Neural cell (in vitro differentiated cells): Measurements from ENCODE around the gene GRAMD1B. TPM values are rescaled to one million over a fixed set of nuclear protein-coding genes. Genes with fewer than 3 reads are reported as not detected.

Source experiments
- H2AFZ ChIP-seq: fragments of 200-600, 300-800 bp; sonication (generic), shearing (Covaris generic); 2 replicates; pipeline ENCODE4 v1.6.0; 2014; ENCODE audit warnings: low read depth, mild to moderate bottlenecking, antibody characterized with exemption, low read length, moderate library complexity
- H3F3A ChIP-seq: fragments of 200-600 bp; shearing (Covaris generic); 2 replicates; pipeline ENCODE4 v1.6.1; 2016; ENCODE audit warnings: mild to moderate bottlenecking, moderate library complexity, mixed read lengths, antibody characterized with exemption, low read length; ENCODE audit not compliant: insufficient read depth, poor library complexity, severe bottlenecking
- H3K27ac ChIP-seq: fragments of 200-600, 300-800 bp; sonication (generic), shearing (Covaris generic); 2 replicates; pipeline ENCODE4 v1.5.1; 2014; ENCODE audit warnings: mild to moderate bottlenecking, low read length, moderate library complexity
- H3K27me3 ChIP-seq: fragments of 300-800, 200-600 bp; sonication (generic), shearing (Covaris generic); 2 replicates; pipeline ENCODE4 v1.6.0; 2014; ENCODE audit warnings: mild to moderate bottlenecking, low read depth, low read length, moderate library complexity; ENCODE audit not compliant: insufficient read depth
- H3K36me3 ChIP-seq: fragments of 300-800, 200-600 bp; sonication (generic), shearing (Covaris generic); 2 replicates; pipeline ENCODE4 v1.5.1; 2014; ENCODE audit warnings: mild to moderate bottlenecking, antibody characterized with exemption, low read length, moderate library complexity; ENCODE audit not compliant: insufficient read depth
- H3K4me2 ChIP-seq: fragments of 300-800, 200-600 bp; sonication (generic), shearing (Covaris generic); 2 replicates; pipeline ENCODE4 v1.6.0; 2014; ENCODE audit warnings: mild to moderate bottlenecking, low read length
- H3K4me3 ChIP-seq: fragments of 300-800, 200-600 bp; sonication (generic), shearing (Covaris generic); 2 replicates; pipeline ENCODE4 v1.5.1; 2014; ENCODE audit warnings: mild to moderate bottlenecking, low read length, moderate library complexity
- H3K79me2 ChIP-seq: fragments of 200-600 bp; shearing (Covaris generic); replicated peaks from 2 replicates; pipeline ENCODE4 v1.6.0; 2014; ENCODE audit warnings: mild to moderate bottlenecking, low read length, moderate library complexity; ENCODE audit not compliant: insufficient read depth
- H3K9ac ChIP-seq: fragments of 300-800, 200-600 bp; sonication (generic), shearing (Covaris generic); 2 replicates; pipeline ENCODE4 v1.6.1; 2016; ENCODE audit warnings: mild to moderate bottlenecking, low read length, mixed read lengths
- H3K9me2 ChIP-seq: fragments of 200-600 bp; shearing (Covaris generic); 2 replicates; pipeline ENCODE4 v1.6.1; 2016; ENCODE audit warnings: mild to moderate bottlenecking, low read length, mixed read lengths; ENCODE audit not compliant: insufficient read depth
- H3K9me3 ChIP-seq: fragments of 200-600, 300-800 bp; sonication (generic), shearing (Covaris generic); 2 replicates; pipeline ENCODE4 v1.6.1; 2016; ENCODE audit warnings: mild to moderate bottlenecking, mixed run types, low read length, moderate library complexity, mixed read lengths
- H4K20me1 ChIP-seq: fragments of 200-600 bp; shearing (Covaris generic); 2 replicates; pipeline ENCODE4 v1.6.1; 2016; ENCODE audit warnings: mild to moderate bottlenecking, mixed run types; ENCODE audit not compliant: insufficient read depth
- EP300 ChIP-seq: fragments of 450-650 bp; conservative IDR thresholded peaks from 2 replicates; pipeline ENCODE4 v1.6.1; 2014; ENCODE audit warnings: antibody characterized with exemption, mild to moderate bottlenecking, moderate library complexity; ENCODE audit not compliant: poor library complexity, severe bottlenecking
- EZH2 ChIP-seq: fragments of 200-600, 300-800 bp; shearing (Covaris generic), sonication (generic); IDR thresholded peaks from 2 replicates; pipeline ENCODE4 v1.6.1; 2014; ENCODE audit warnings: antibody characterized with exemption, low read length, borderline replicate concordance, mild to moderate bottlenecking; ENCODE audit not compliant: insufficient read depth, poor library complexity, severe bottlenecking
- MXI1 ChIP-seq: fragments of 450-650 bp; conservative IDR thresholded peaks from 2 replicates; pipeline ENCODE4 v1.6.1; 2014; ENCODE audit warnings: antibody characterized with exemption, mild to moderate bottlenecking; ENCODE audit not compliant: poor library complexity, severe bottlenecking
- POLR2AphosphoS5 ChIP-seq: IDR thresholded peaks from 2 replicates; pipeline ENCODE4 v1.6.1; 2012
- RAD21 ChIP-seq: fragments of 450-650 bp; conservative IDR thresholded peaks from 2 replicates; pipeline ENCODE4 v1.6.1; 2014; ENCODE audit warnings: antibody characterized with exemption, mild to moderate bottlenecking, moderate library complexity
- REST ChIP-seq: IDR thresholded peaks from 2 replicates; pipeline ENCODE4 v1.6.1; 2012; ENCODE audit warnings: borderline replicate concordance
- SMC3 ChIP-seq: fragments of 450-650 bp; conservative IDR thresholded peaks from 2 replicates; pipeline ENCODE4 v1.6.1; 2014; ENCODE audit warnings: antibody characterized with exemption, mild to moderate bottlenecking, moderate library complexity; ENCODE audit not compliant: poor library complexity
- TAF1 ChIP-seq: IDR thresholded peaks from 2 replicates; pipeline ENCODE4 v1.6.1; 2012; ENCODE audit warnings: low read depth
- polyA plus RNA-seq: library from polyadenylated mRNA; depleted of rRNA; stranded (reverse); fragments of >200 nt; gene quantifications from 2 replicates; pipeline ENCODE4 v1.2.3, GENCODE V29; 2014
- TF ChIP-seq, protein P1 (sequence below): fragments of 450-650 bp; IDR thresholded peaks from 2 replicates; pipeline ENCODE4 v1.5.1; 2014; ENCODE audit warnings: antibody characterized with exemption, mild to moderate bottlenecking, moderate library complexity; ENCODE audit not compliant: poor library complexity, severe bottlenecking

GRAMD1B gene
- polyA plus RNA-seq, 1 donor from 2014 or later: 1.5 TPM

- no peak overlapping the region for H3K27ac ChIP-seq
- H3K4me3 ChIP-seq: no peak overlapping the region
- H3K9me2 ChIP-seq: no peaks in the 10 kb centered on the region
- H3K4me2 ChIP-seq: no peak overlapping the region
- H3K27me3 ChIP-seq: no peaks in the 10 kb centered on the region
- H3K9ac ChIP-seq: no peak overlapping the region
- no peaks in the 10 kb centered on the region for H3K79me2 ChIP-seq
- no peaks in the 10 kb centered on the region for H3K9me3 ChIP-seq
- TF ChIP-seq EZH2: no peak
- no peak for TF ChIP-seq POLR2AphosphoS5
- TF ChIP-seq TAF1: no peak
- no peak for TF ChIP-seq RAD21
- no peak for TF ChIP-seq EP300
- TF ChIP-seq, protein P1, sequence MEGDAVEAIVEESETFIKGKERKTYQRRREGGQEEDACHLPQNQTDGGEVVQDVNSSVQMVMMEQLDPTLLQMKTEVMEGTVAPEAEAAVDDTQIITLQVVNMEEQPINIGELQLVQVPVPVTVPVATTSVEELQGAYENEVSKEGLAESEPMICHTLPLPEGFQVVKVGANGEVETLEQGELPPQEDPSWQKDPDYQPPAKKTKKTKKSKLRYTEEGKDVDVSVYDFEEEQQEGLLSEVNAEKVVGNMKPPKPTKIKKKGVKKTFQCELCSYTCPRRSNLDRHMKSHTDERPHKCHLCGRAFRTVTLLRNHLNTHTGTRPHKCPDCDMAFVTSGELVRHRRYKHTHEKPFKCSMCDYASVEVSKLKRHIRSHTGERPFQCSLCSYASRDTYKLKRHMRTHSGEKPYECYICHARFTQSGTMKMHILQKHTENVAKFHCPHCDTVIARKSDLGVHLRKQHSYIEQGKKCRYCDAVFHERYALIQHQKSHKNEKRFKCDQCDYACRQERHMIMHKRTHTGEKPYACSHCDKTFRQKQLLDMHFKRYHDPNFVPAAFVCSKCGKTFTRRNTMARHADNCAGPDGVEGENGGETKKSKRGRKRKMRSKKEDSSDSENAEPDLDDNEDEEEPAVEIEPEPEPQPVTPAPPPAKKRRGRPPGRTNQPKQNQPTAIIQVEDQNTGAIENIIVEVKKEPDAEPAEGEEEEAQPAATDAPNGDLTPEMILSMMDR: no peak
- no peak for TF ChIP-seq SMC3
- no peak for TF ChIP-seq REST
- no peak for TF ChIP-seq MXI1
- H3K36me3 ChIP-seq: no peaks in the 10 kb centered on the region
- no peaks in the 10 kb centered on the region for H4K20me1 ChIP-seq
- H3F3A ChIP-seq: no peaks in the 10 kb centered on the region
- H2AFZ ChIP-seq: no peak overlapping the region
Observed at GRCh38 chr11:123581651-123582399, 151.8 kb downstream of the GRAMD1B start.

DNA sequence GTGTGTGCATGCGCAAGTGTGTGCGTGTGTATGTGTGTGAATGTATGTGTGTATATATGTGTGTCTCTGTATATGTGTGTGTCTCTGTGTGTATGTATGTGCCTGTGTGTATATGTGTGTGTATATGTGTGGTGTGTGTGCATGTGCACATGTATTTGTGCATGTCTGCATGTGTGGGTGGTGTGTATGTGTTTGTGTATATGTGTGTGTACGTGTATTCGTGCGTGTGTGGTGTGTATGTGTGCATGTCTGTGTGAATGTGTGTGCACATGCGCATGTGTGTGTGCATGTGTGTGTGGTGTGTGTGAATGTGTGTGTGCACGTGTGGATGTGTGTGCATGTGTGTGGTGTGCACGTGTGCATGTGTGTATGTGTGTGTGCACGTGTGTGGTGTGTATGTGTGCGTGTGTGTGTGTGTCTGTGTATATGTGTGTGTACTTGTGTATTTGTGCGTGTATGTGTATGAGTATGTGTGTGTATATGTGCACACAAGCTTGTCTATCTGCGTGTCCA, 153.0 kb downstream of the GRAMD1B start:
- TF ChIP-seq EZH2: no peak
- TF ChIP-seq SMC3: no peak
- no peak for TF ChIP-seq REST
- no peak for TF ChIP-seq MXI1
- TF ChIP-seq, protein P1: no peak
- TF ChIP-seq TAF1: no peak
- TF ChIP-seq EP300: no peak
- no peak for TF ChIP-seq POLR2AphosphoS5
- no peak for TF ChIP-seq RAD21
- Histone ChIP-seq H3K4me2 (no peak overlapping the region), H3K9ac (no peak overlapping the region), H4K20me1 (no peaks in the 10 kb centered on the region), H3K79me2 (no peaks in the 10 kb centered on the region), H3K4me3 (no peak overlapping the region), H3F3A (no peaks in the 10 kb centered on the region), H3K9me3 (no peaks in the 10 kb centered on the region), H3K36me3 (no peaks in the 10 kb centered on the region), H3K27me3 (no peaks in the 10 kb centered on the region), H3K9me2 (no peaks in the 10 kb centered on the region), H3K27ac (no peak overlapping the region), H2AFZ (no peak overlapping the region)
